ENCODE measurements around the gene PHYHIPL.
"Not testable (repeated sequence)": the region's sequence is repeated elsewhere in the genome, so short reads cannot be mapped to it uniquely, and the experiment has no call there.

Gene PHYHIPL

GRCh38 chr10:59234816-59235429 is 58.5 kb downstream of the PHYHIPL start:
- no peaks in the 10 kb centered on the region for H3K9me3 ChIP-seq (ENCODE audit: severe bottlenecking)
- H3K27ac ChIP-seq, result no peak overlapping the region
- H3K4me3 ChIP-seq (ENCODE audit: low read depth, low read length), result no peak overlapping the region
- H3K27me3 ChIP-seq (ENCODE audit: insufficient read depth, low read depth, severe bottlenecking), result no peaks in the 10 kb centered on the region
- TF ChIP-seq CTCF (IDR thresholded peaks at IDR 0.05; ENCODE audit: low read depth, low read length), result peak; percentile 43; the same call in 1 of the 2 replicates
- DNase-seq, result no peak
- peaks cover 27% of the 10 kb centered on the region for H3K36me3 ChIP-seq

- no peak for TF ChIP-seq CTCF (IDR thresholded peaks at IDR 0.05; ENCODE audit: low read depth, low read length)
- DNase-seq, result no peak
- no peak overlapping the region for H3K27ac ChIP-seq
- peaks cover 30% of the 10 kb centered on the region for H3K36me3 ChIP-seq
- H3K4me3 ChIP-seq (ENCODE audit: low read depth, low read length), result no peak overlapping the region
- no peaks in the 10 kb centered on the region for H3K9me3 ChIP-seq (ENCODE audit: severe bottlenecking)
- no peaks in the 10 kb centered on the region for H3K27me3 ChIP-seq (ENCODE audit: insufficient read depth, low read depth, severe bottlenecking)
These were observed 59.7 kb downstream of the PHYHIPL start for GRCh38 chr10:59236064-59236697.

GRCh38 chr10:59237775-59238174 is 61.3 kb downstream of the PHYHIPL start:
- Histone ChIP-seq H3K27me3 (ENCODE audit: insufficient read depth, low read depth, severe bottlenecking) (no peaks in the 10 kb centered on the region), H3K4me3 (ENCODE audit: low read depth, low read length) (no peak overlapping the region), H3K9me3 (ENCODE audit: severe bottlenecking) (no peaks in the 10 kb centered on the region), H3K27ac (no peak overlapping the region), H3K36me3 (peaks cover 39% of the 10 kb centered on the region)
- DNase-seq, result no peak
- TF ChIP-seq CTCF (IDR thresholded peaks at IDR 0.05; ENCODE audit: low read depth, low read length), result no peak

- H3K9me3 ChIP-seq (ENCODE audit: severe bottlenecking); H3K4me3 ChIP-seq (ENCODE audit: low read depth, low read length); DNase-seq; H3K27me3 ChIP-seq (ENCODE audit: insufficient read depth, low read depth, severe bottlenecking); H3K27ac ChIP-seq: not testable (repeated sequence)
- H3K36me3 ChIP-seq, result peaks cover 47% of the 10 kb centered on the region
These were observed 62.7 kb downstream of the PHYHIPL start for GRCh38 chr10:59239108-59239507.

- H3K36me3 ChIP-seq, result peaks cover 53% of the 10 kb centered on the region
- H3K27ac ChIP-seq, result no peak overlapping the region
- H3K9me3 ChIP-seq (ENCODE audit: severe bottlenecking), result no peaks in the 10 kb centered on the region
- no peaks in the 10 kb centered on the region for H3K27me3 ChIP-seq (ENCODE audit: insufficient read depth, low read depth, severe bottlenecking)
- no peak for DNase-seq
- H3K4me3 ChIP-seq (ENCODE audit: low read depth, low read length), result no peak overlapping the region
- TF ChIP-seq CTCF (IDR thresholded peaks at IDR 0.05; ENCODE audit: low read depth, low read length), result no peak
These were observed 64.2 kb downstream of the PHYHIPL start for GRCh38 chr10:59240582-59241183.

GRCh38 chr10:59242057-59242456 is 65.6 kb downstream of the PHYHIPL start:
- Histone ChIP-seq H3K4me3 (ENCODE audit: low read depth, low read length) (no peak overlapping the region), H3K36me3 (peaks cover 51% of the 10 kb centered on the region), H3K9me3 (ENCODE audit: severe bottlenecking) (no peaks in the 10 kb centered on the region), H3K27me3 (ENCODE audit: insufficient read depth, low read depth, severe bottlenecking) (no peaks in the 10 kb centered on the region), H3K27ac (no peak overlapping the region)
- TF ChIP-seq CTCF (IDR thresholded peaks at IDR 0.05; ENCODE audit: low read depth, low read length), result no peak
- no peak for DNase-seq

All from WERI-Rb-1 (cell line).